ENCODE measurements around the gene ITGB6. TPM values are rescaled to one million over a fixed set of nuclear protein-coding genes. Genes with fewer than 3 reads are reported as not detected.
A peak's percentile ranks its signal among the peaks of the same experiment; 100 is the strongest.

The ITGB6 gene
- total and polyA plus RNA-seq, 2 of the 8 experiments (the other 6 are each of a cell fraction or from before 2014, with no cell fraction given) = not detected

- H3K79me2 ChIP-seq (ENCODE audit: control insufficient read depth in 1 of 2, insufficient read depth in 2 of 2, low read length in 2 of 2) = no peaks in the 10 kb centered on the region
- H3K18ac ChIP-seq (ENCODE audit: extremely low read depth, low read length) = no peak overlapping the region
- no peak overlapping the region for H3K14ac ChIP-seq (ENCODE audit: insufficient read length)
- no peaks in the 10 kb centered on the region for H3K79me1 ChIP-seq (ENCODE audit: low read depth, low read length)
- no peak overlapping the region for H2BK5ac ChIP-seq (ENCODE audit: low read depth, low read length)
- peak in 1 of 2 experiments; percentile 60 for DNase-seq (ENCODE audit: low read depth in 1 of 2, low spot score in 2 of 2)
- H3K27me3 ChIP-seq (replicated peaks in 1 of 4; ENCODE audit: control insufficient read depth in 3 of 4, extremely low read depth in 1 of 4, insufficient read depth in 3 of 4, low read length in 3 of 4) = no peaks in the 10 kb centered on the region; a peak in 1 of 7 replicates
- H3K23me2 ChIP-seq (ENCODE audit: low read depth, low read length) = no peaks in the 10 kb centered on the region; the same call in 1 of the 2 replicates
- no peak overlapping the region for H2BK20ac ChIP-seq (ENCODE audit: low read length)
- peaks cover 0 to 3% (median 0%) of the 10 kb centered on the region in 4 experiments; a peak in 1 of 8 replicates for H3K36me3 ChIP-seq (ENCODE audit: control insufficient read depth in 2 of 4, insufficient read depth in 4 of 4, low read length in 3 of 4)
- H3K27ac ChIP-seq (ENCODE audit: low read depth, low read length) = no peak overlapping the region
- H2AFZ ChIP-seq (ENCODE audit: low read length) = no peak overlapping the region
- no peak overlapping the region for H3K4ac ChIP-seq (replicated peaks; ENCODE audit: insufficient read length, low read depth, low read length)
- H3K23ac ChIP-seq (ENCODE audit: insufficient read length) = no peak overlapping the region
- 75% methylated on average over 4 of the region's 4 CpGs; no CpG with 5 or more reads in 1 of the 2 experiments for WGBS, 2 experiments (ENCODE audit: extremely low coverage in 1 of 2, insufficient coverage in 1 of 2, insufficient read length in 1 of 2, insufficient replicate concordance in 2 of 2, low coverage in 1 of 2, low lambda C conversion rate in 2 of 2, missing lambda C conversion rate in 1 of 2)
- no peak overlapping the region for H2BK15ac ChIP-seq (ENCODE audit: low read length)
- ChIA-PET CTCF (ENCODE audit: partially characterized antibody) (interaction anchor here (0.8 to 1.8 kb wide), 3 partner anchors 9 to 163 kb away, joined by 3 to 4 read pairs (median 3); no protein-coding TSS in a partner anchor), POLR2A (ENCODE audit: partially characterized antibody) (no interaction called here)
- no peak for FAIRE-seq
- H4K91ac ChIP-seq (replicated peaks; ENCODE audit: insufficient read length, low read length) = no peak overlapping the region
- no peak overlapping the region for H4K8ac ChIP-seq (ENCODE audit: extremely low read depth, insufficient read depth, low read length)
- H2AK5ac ChIP-seq (ENCODE audit: low read depth, low read length) = no peak overlapping the region
- H4K20me1 ChIP-seq (replicated peaks in 1 of 2; ENCODE audit: control insufficient read depth in 1 of 2, insufficient read depth in 2 of 2, low read length in 2 of 2) = no peaks in the 10 kb centered on the region
- no peaks in the 10 kb centered on the region for H3K4me1 ChIP-seq (replicated peaks in 1 of 4; ENCODE audit: control insufficient read depth in 3 of 4, insufficient read depth in 4 of 4, low read length in 3 of 4)
- H2BK120ac ChIP-seq (replicated peaks; ENCODE audit: low read depth, low read length) = no peak overlapping the region
- no peak overlapping the region for H3K56ac ChIP-seq (replicated peaks; ENCODE audit: insufficient read length, low read depth, low read length)
- no peak overlapping the region for H3K4me3 ChIP-seq (ENCODE audit: extremely low read depth in 1 of 4, insufficient read depth in 2 of 4, low read depth in 3 of 4, low read length in 4 of 4)
- no peak overlapping the region for H4K5ac ChIP-seq (ENCODE audit: insufficient read length, low read depth, low read length)
- H3K4me2 ChIP-seq (ENCODE audit: insufficient read depth in 1 of 2, low read depth in 2 of 2, low read length in 2 of 2) = no peak overlapping the region
- H2BK12ac ChIP-seq (ENCODE audit: low read depth, low read length) = no peak overlapping the region
- no peak overlapping the region for H3K9ac ChIP-seq (replicated peaks in 1 of 4; ENCODE audit: extremely low read depth in 1 of 4, low read depth in 3 of 4, low read length in 3 of 4)
- peaks cover 58 to 72% of the 10 kb centered on the region in 2 experiments for H3K9me3 ChIP-seq (ENCODE audit: insufficient read depth in 2 of 2, low read depth in 1 of 2, low read length in 1 of 2)
- TF ChIP-seq CTCF (IDR thresholded peaks at IDR 0.05; ENCODE audit: control extremely low read depth in 1 of 3, insufficient read depth in 1 of 3, low read depth in 1 of 3, low read length in 3 of 3) = peak in 1 of 3 experiments; percentile 10; a peak in 1 of 4 replicates
- TF ChIP-seq RNF2 (IDR thresholded peaks at IDR 0.05; ENCODE audit: borderline replicate concordance, low read depth, low read length, missing control alignments, poor library complexity, severe bottlenecking) = no peak
- TF ChIP-seq YY1 (IDR thresholded peaks at IDR 0.05; ENCODE audit: low read depth, low read length) = no peak
- TF ChIP-seq CBX5 (IDR thresholded peaks at IDR 0.05; ENCODE audit: low read depth, low read length) = peak; percentile 83; the same call in 1 of the 2 replicates
- no peak for TF ChIP-seq JUN (IDR thresholded peaks at IDR 0.05; ENCODE audit: low read depth, low read length)
- TF ChIP-seq KDM1A (IDR thresholded peaks at IDR 0.05; ENCODE audit: borderline replicate concordance, low read length) = 0 out of 2 replicates have a peak, but pooled peaks have one; percentile 43
- TF ChIP-seq KDM4A (IDR thresholded peaks at IDR 0.05; ENCODE audit: low read depth, low read length, severe bottlenecking) = no peak
- no peak for TF ChIP-seq EZH2 (IDR thresholded peaks at IDR 0.05; ENCODE audit: low read depth, low read length, severe bottlenecking)
Observed at GRCh38 chr2:160087854-160088745, 112.0 kb downstream of the ITGB6 start.

Measured in H1 (cell line).